Endodermal cell (in vitro differentiated cells): ENCODE results near the gene COL27A1. TPM values are rescaled to one million over a fixed set of nuclear protein-coding genes. Genes with fewer than 3 reads are reported as not detected.

Experiments
- DNase-seq: peaks from one replicate; pipeline ENCODE4 v3.0.0-alpha.2; 2017
- H3K27ac ChIP-seq: 2 replicates; pipeline ENCODE4 v1.5.1; 2013; ENCODE audit warnings: mild to moderate bottlenecking, low read depth, low read length, moderate library complexity
- H3K27me3 ChIP-seq: 2 replicates; pipeline ENCODE4 v1.6.1; 2013; ENCODE audit warnings: mild to moderate bottlenecking, low read length, moderate library complexity; ENCODE audit not compliant: insufficient read depth, control insufficient read depth, poor library complexity, severe bottlenecking
- H3K36me3 ChIP-seq: 2 replicates; pipeline ENCODE4 v1.7.0; 2013; ENCODE audit warnings: mild to moderate bottlenecking, low read length, moderate library complexity; ENCODE audit not compliant: control insufficient read depth, insufficient read depth
- H3K4me1 ChIP-seq: one replicate; pipeline ENCODE4 v1.7.0; 2013; ENCODE audit warnings: low read length; ENCODE audit not compliant: control insufficient read depth, insufficient read depth
- H3K4me3 ChIP-seq: 2 replicates; pipeline ENCODE4 v1.5.1; 2013; ENCODE audit warnings: mild to moderate bottlenecking, low read length, moderate library complexity
- H3K9ac ChIP-seq: 2 replicates; pipeline ENCODE4 v1.6.1; 2013; ENCODE audit warnings: mild to moderate bottlenecking, low read length, moderate library complexity; ENCODE audit not compliant: poor library complexity, severe bottlenecking; ENCODE audit errors: extremely low read depth
- H3K9me3 ChIP-seq: 2 replicates; pipeline ENCODE4 v1.6.1; 2013; ENCODE audit warnings: mild to moderate bottlenecking, low read length, moderate library complexity; ENCODE audit not compliant: control insufficient read depth
- H3K27ac Mint-ChIP-seq: 2 replicates; pipeline ENCODE4 v1.8.0; 2020; ENCODE audit warnings: mixed read lengths
- H3K27me3 Mint-ChIP-seq: 2 replicates; pipeline ENCODE4 v1.8.0; 2021; ENCODE audit warnings: mild to moderate bottlenecking, mixed read lengths; ENCODE audit not compliant: insufficient read depth
- H3K36me3 Mint-ChIP-seq: 2 replicates; pipeline ENCODE4 v1.8.0; 2020; ENCODE audit warnings: low read depth, mixed read lengths
- H3K4me1 Mint-ChIP-seq: 2 replicates; pipeline ENCODE4 v1.8.0; 2020; ENCODE audit warnings: mixed read lengths
- H3K4me3 Mint-ChIP-seq: 2 replicates; pipeline ENCODE4 v1.8.0; 2020; ENCODE audit warnings: mild to moderate bottlenecking, moderate library complexity, mixed read lengths
- H3K9me3 Mint-ChIP-seq: 2 replicates; pipeline ENCODE4 v1.8.0; 2020; ENCODE audit warnings: mild to moderate bottlenecking, mixed read lengths
- WGBS, 2 experiments: methylation state at CpG; one replicate each; pipeline versions ENCODE4 v1.1.5 to v1.1.7; 2013; ENCODE audit warnings: missing lambda C conversion rate in 2 of 2, mixed read lengths in 1 of 2; ENCODE audit not compliant: insufficient coverage in 1 of 2, insufficient read length in 1 of 2; 5-methylcytosine and 5-hydroxymethylcytosine counted together
- total RNA-seq, 2 donors: library from RNA; stranded (reverse); fragmentation: NEBNext Ultra II Directional in 1 of 2; extraction: Animal tissue kit (Norgen Biotek cat#: 25700) in 1 of 2; gene quantifications; 2 replicates in 1 of 2; 3 replicates in 1 of 2; pipeline ENCODE4 v1.2.1, GENCODE V29; 2021
- TF ChIP-seq, protein P1 (sequence below): fragments of 200-600 bp; sonication (generic); conservative IDR thresholded peaks from 2 replicates; pipeline ENCODE4 v1.5.0; 2021; ENCODE audit warnings: antibody characterized with exemption, mild to moderate bottlenecking

The COL27A1 gene
- total RNA-seq, 2 donors from 2014 or later = 43.8 to 69.5 TPM

GRCh38 chr9:114224247-114224610 is 68.9 kb downstream of the COL27A1 start:
- H3K9me3 Mint-ChIP-seq = no peaks in the 10 kb centered on the region
- no peaks in the 10 kb centered on the region for H3K4me1 ChIP-seq

DNA sequence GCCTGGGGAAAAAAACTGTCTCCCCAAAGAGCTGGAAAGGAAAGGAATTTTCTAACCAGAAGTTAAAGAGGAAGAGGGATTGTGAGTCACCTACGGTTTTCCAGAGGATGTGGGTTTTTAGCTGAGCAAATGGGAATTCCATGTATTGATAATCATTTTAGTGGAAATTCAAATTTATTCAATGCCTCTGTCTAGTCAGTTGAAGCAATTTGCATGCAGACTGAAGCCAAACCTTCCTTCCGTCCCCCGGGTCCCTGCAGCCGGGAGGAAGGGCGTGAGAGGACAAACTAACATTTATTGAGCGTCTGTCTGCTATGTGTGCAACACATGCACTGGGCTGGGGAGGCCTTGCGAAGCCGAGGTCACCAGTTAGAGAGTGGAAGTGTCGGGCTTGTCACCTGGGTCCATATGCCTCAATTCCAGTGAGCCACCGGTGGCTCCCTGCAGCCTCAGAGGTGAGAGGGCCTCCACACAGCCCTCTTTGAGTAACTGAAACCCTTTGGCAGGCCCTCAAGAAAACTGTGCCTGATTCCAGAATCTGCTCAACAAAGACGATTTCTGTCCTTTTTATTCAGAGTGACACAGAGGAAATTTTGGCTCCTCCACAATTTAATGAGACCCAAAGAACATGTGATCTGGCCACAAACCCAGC is 70.3 kb downstream of the COL27A1 start:
- Histone ChIP-seq H3K36me3 (peaks cover 34% of the 10 kb centered on the region), H3K27me3 (no peaks in the 10 kb centered on the region), H3K9ac (no peak overlapping the region), H3K9me3 (no peaks in the 10 kb centered on the region), H3K4me1 (no peaks in the 10 kb centered on the region), H3K27ac (peak overlapping the region; percentile 73), H3K4me3 (no peak overlapping the region)
- no peak overlapping the region for H3K4me3 Mint-ChIP-seq
- H3K36me3 Mint-ChIP-seq = peaks cover 7% of the 10 kb centered on the region
- no peaks in the 10 kb centered on the region for H3K9me3 Mint-ChIP-seq
- H3K27ac Mint-ChIP-seq = peak overlapping the region; percentile 66
- no peak for DNase-seq
- peaks cover 10% of the 10 kb centered on the region for H3K4me1 Mint-ChIP-seq
- H3K27me3 Mint-ChIP-seq = no peaks in the 10 kb centered on the region
- TF ChIP-seq, protein P1, sequence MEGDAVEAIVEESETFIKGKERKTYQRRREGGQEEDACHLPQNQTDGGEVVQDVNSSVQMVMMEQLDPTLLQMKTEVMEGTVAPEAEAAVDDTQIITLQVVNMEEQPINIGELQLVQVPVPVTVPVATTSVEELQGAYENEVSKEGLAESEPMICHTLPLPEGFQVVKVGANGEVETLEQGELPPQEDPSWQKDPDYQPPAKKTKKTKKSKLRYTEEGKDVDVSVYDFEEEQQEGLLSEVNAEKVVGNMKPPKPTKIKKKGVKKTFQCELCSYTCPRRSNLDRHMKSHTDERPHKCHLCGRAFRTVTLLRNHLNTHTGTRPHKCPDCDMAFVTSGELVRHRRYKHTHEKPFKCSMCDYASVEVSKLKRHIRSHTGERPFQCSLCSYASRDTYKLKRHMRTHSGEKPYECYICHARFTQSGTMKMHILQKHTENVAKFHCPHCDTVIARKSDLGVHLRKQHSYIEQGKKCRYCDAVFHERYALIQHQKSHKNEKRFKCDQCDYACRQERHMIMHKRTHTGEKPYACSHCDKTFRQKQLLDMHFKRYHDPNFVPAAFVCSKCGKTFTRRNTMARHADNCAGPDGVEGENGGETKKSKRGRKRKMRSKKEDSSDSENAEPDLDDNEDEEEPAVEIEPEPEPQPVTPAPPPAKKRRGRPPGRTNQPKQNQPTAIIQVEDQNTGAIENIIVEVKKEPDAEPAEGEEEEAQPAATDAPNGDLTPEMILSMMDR = no peak
- 81 to 87% methylated on average over 10 to 11 of the region's 11 CpGs for WGBS, 2 experiments

More at GRCh38 chr9:114224247-114224610, 68.9 kb downstream of the COL27A1 start:
- Histone ChIP-seq H3K4me3 (no peak overlapping the region), H3K27ac (peak overlapping the region; percentile 77), H3K9ac (peak overlapping the region; percentile 6), H3K9me3 (no peaks in the 10 kb centered on the region), H3K36me3 (peaks cover 45% of the 10 kb centered on the region), H3K27me3 (no peaks in the 10 kb centered on the region)
- Mint-ChIP-seq H3K4me1 (peaks cover 10% of the 10 kb centered on the region), H3K4me3 (no peak overlapping the region), H3K27me3 (no peaks in the 10 kb centered on the region), H3K27ac (peak overlapping the region; percentile 85), H3K36me3 (peaks cover 9% of the 10 kb centered on the region)
- TF ChIP-seq, protein P1 = no peak
- DNase-seq = peak; percentile 84
- WGBS, 2 experiments = 0 to 10% methylated on average over 1 to 3 of the region's 3 CpGs

GRCh38 chr9:114226246-114227055 is 71.1 kb downstream of the COL27A1 start:
- H3K4me3 ChIP-seq = no peak overlapping the region
- TF ChIP-seq, protein P1 = no peak
- H3K36me3 Mint-ChIP-seq = peaks cover 6% of the 10 kb centered on the region
- no peaks in the 10 kb centered on the region for H3K9me3 Mint-ChIP-seq
- no peak overlapping the region for H3K27ac ChIP-seq
- H3K4me1 ChIP-seq = no peaks in the 10 kb centered on the region
- H3K9me3 ChIP-seq = no peaks in the 10 kb centered on the region
- no peak overlapping the region for H3K4me3 Mint-ChIP-seq
- no peaks in the 10 kb centered on the region for H3K27me3 Mint-ChIP-seq
- H3K4me1 Mint-ChIP-seq = peaks cover 10% of the 10 kb centered on the region
- peaks cover 29% of the 10 kb centered on the region for H3K36me3 ChIP-seq
- no peak for DNase-seq
- H3K9ac ChIP-seq = no peak overlapping the region
- H3K27me3 ChIP-seq = no peaks in the 10 kb centered on the region
- no peak overlapping the region for H3K27ac Mint-ChIP-seq
- WGBS, 2 experiments = 91 to 98% methylated on average over 6 to 10 of the region's 10 CpGs
